ENCODE results near the gene CPPED1. TPM values are rescaled to one million over a fixed set of nuclear protein-coding genes. Genes with fewer than 3 reads are reported as not detected.

The CPPED1 gene
- total and polyA plus RNA-seq, 4 donors = 10.4 to 29.1 (median 23.0) TPM

DNA sequence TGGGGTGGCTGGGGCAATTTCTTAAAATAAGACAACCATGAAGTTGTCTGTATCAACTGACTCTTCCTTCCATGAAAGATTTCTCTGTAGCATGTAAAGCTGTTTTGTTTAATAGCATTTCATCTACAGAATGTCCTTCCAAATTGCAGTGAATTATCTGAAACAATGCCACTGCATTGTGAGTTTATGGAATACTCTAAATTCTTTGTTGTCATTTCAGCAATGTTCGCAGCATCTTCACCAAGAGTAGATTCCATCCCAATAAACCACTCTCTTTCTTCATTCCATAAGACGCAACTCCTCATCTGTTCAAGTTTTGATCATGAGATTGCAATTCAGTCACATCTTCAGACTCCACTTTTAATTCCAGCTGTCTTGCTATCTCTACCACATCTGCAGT, 54.6 kb downstream of the CPPED1 start:
- Histone ChIP-seq H3K9ac (ENCODE audit: low read depth in 1 of 2, low read length in 2 of 2) (no peak overlapping the region), H3K36me3 (ENCODE audit: control insufficient read depth in 4 of 4, insufficient read depth in 3 of 4, low read depth in 1 of 4, low read length in 3 of 4) (no peaks in the 10 kb centered on the region), H3K9me3 (ENCODE audit: control insufficient read depth in 4 of 4, low read length in 3 of 4) (no peaks in the 10 kb centered on the region), H3K27ac (ENCODE audit: low read depth in 1 of 2, low read length in 2 of 2) (no peak overlapping the region), H3K27me3 (ENCODE audit: control insufficient read depth in 4 of 4, insufficient read depth in 4 of 4, low read length in 3 of 4) (no peaks in the 10 kb centered on the region), H3K4me3 (ENCODE audit: low read depth in 1 of 3, low read length in 3 of 3) (no peak overlapping the region), H3K4me1 (ENCODE audit: control insufficient read depth in 4 of 4, insufficient read depth in 4 of 4, low read length in 3 of 4) (peaks cover 2 to 13% (median 11%) of the 10 kb centered on the region in 4 donors)
- 97% methylated on average over 2 of the region's 2 CpGs for WGBS
- TF ChIP-seq, protein P1, sequence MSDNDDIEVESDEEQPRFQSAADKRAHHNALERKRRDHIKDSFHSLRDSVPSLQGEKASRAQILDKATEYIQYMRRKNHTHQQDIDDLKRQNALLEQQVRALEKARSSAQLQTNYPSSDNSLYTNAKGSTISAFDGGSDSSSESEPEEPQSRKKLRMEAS (IDR thresholded peaks at IDR 0.05) = no peak
- TF ChIP-seq ZBTB33 (IDR thresholded peaks at IDR 0.05) = no peak
- no peak for TF ChIP-seq REST (IDR thresholded peaks at IDR 0.05)
- TF ChIP-seq, protein P2, sequence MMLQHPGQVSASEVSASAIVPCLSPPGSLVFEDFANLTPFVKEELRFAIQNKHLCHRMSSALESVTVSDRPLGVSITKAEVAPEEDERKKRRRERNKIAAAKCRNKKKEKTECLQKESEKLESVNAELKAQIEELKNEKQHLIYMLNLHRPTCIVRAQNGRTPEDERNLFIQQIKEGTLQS (IDR thresholded peaks at IDR 0.05) = no peak
- no peak for TF ChIP-seq RXRA (IDR thresholded peaks at IDR 0.05)
- TF ChIP-seq RAD21 (IDR thresholded peaks at IDR 0.05) = no peak
- no peak for TF ChIP-seq GABPA (IDR thresholded peaks at IDR 0.05 in 1 of 2, conservative IDR thresholded peaks at IDR 0.05 in 1 of 2)
- no peak for TF ChIP-seq FOXA2 (IDR thresholded peaks at IDR 0.05)
- TF ChIP-seq SP1 (IDR thresholded peaks at IDR 0.05) = no peak
- TF ChIP-seq YY1 (IDR thresholded peaks at IDR 0.05) = no peak
- DNase-seq (ENCODE audit: low spot score) = no peak

DNA sequence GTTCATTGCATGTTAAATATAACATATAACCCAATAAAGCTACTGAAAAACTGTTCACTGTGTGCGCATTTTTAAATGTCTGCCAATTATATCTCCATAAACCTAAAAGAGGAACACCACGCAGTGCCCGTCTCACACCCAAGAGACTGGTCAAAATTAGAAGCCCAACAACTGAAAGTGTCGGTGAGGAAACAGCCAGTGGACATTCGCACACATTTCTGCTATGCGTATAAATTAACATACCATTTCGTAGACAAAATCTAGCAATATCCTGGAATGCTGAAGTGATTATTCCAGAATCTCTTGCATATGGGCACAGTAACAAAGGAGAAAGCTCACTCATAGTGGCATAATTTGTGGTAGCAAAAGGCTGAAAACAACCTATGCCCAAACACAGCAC, 55.9 kb downstream of the CPPED1 start:
- TF ChIP-seq GABPA (IDR thresholded peaks at IDR 0.05 in 1 of 2, conservative IDR thresholded peaks at IDR 0.05 in 1 of 2) (no peak), RAD21 (IDR thresholded peaks at IDR 0.05) (no peak)
- peaks cover 0 to under 1% (median under 1%) of the 10 kb centered on the region in 4 donors for H3K4me1 ChIP-seq (ENCODE audit: control insufficient read depth in 4 of 4, insufficient read depth in 4 of 4, low read length in 3 of 4)
- no peak for DNase-seq (ENCODE audit: low spot score)
- WGBS = 97% methylated on average over 7 of the region's 7 CpGs
- H3K4me3 ChIP-seq (ENCODE audit: low read depth in 1 of 3, low read length in 3 of 3) = no peak overlapping the region
- peaks cover 0 to 2% (median 0%) of the 10 kb centered on the region in 4 donors for H3K36me3 ChIP-seq (ENCODE audit: control insufficient read depth in 4 of 4, insufficient read depth in 3 of 4, low read depth in 1 of 4, low read length in 3 of 4)
- H3K9ac ChIP-seq (ENCODE audit: low read depth in 1 of 2, low read length in 2 of 2) = no peak overlapping the region
- no peaks in the 10 kb centered on the region for H3K27me3 ChIP-seq (ENCODE audit: control insufficient read depth in 4 of 4, insufficient read depth in 4 of 4, low read length in 3 of 4)
- H3K9me3 ChIP-seq (ENCODE audit: control insufficient read depth in 4 of 4, low read length in 3 of 4) = no peaks in the 10 kb centered on the region
- no peak overlapping the region for H3K27ac ChIP-seq (ENCODE audit: low read depth in 1 of 2, low read length in 2 of 2)

DNA sequence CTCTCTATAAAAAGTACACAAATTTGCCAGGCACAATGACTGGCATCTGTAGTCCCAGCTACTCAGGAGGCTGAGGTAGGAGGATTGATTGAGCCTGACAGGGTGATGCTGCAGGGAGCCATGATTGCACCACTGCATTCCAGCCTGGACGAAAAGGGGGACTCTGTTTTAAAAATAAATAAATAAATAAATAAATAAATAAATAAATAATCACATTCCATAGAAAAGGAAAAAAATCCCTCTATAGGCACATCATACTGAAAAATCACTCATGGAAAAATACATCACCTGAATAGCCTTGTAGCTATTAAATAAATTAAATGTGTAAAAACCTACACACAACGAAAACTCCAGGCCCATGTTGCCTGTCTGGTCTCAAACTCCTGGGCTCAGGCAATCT, 56.4 kb downstream of the CPPED1 start:
- Histone ChIP-seq H3K4me3 (ENCODE audit: low read depth in 1 of 3, low read length in 3 of 3) (no peak overlapping the region), H3K9me3 (ENCODE audit: control insufficient read depth in 4 of 4, low read length in 3 of 4) (no peaks in the 10 kb centered on the region), H3K36me3 (ENCODE audit: control insufficient read depth in 4 of 4, insufficient read depth in 3 of 4, low read depth in 1 of 4, low read length in 3 of 4) (peaks cover 0 to 2% (median 0%) of the 10 kb centered on the region in 4 donors), H3K27ac (ENCODE audit: low read depth in 1 of 2, low read length in 2 of 2) (no peak overlapping the region), H3K9ac (ENCODE audit: low read depth in 1 of 2, low read length in 2 of 2) (no peak overlapping the region), H3K27me3 (ENCODE audit: control insufficient read depth in 4 of 4, insufficient read depth in 4 of 4, low read length in 3 of 4) (no peaks in the 10 kb centered on the region), H3K4me1 (ENCODE audit: control insufficient read depth in 4 of 4, insufficient read depth in 4 of 4, low read length in 3 of 4) (no peaks in the 10 kb centered on the region)
- DNase-seq (ENCODE audit: low spot score) = no peak
- 96% methylated on average over 2 of the region's 2 CpGs for WGBS
- no peak for TF ChIP-seq RXRA (IDR thresholded peaks at IDR 0.05)
- TF ChIP-seq YY1 (IDR thresholded peaks at IDR 0.05) = no peak
- no peak for TF ChIP-seq RAD21 (IDR thresholded peaks at IDR 0.05)
- TF ChIP-seq, protein P1 (IDR thresholded peaks at IDR 0.05) = no peak
- no peak for TF ChIP-seq REST (IDR thresholded peaks at IDR 0.05)
- TF ChIP-seq CTCF (IDR thresholded peaks at IDR 0.05; ENCODE audit: low read depth, low read length, missing input control) = no peak
- TF ChIP-seq SP1 (IDR thresholded peaks at IDR 0.05) = no peak
- TF ChIP-seq JUND (IDR thresholded peaks at IDR 0.05) = no peak
- no peak for TF ChIP-seq TAF1 (conservative IDR thresholded peaks at IDR 0.05)
- TF ChIP-seq, protein P2 (IDR thresholded peaks at IDR 0.05) = no peak
- TF ChIP-seq FOXA1 (IDR thresholded peaks at IDR 0.05) = no peak
- no peak for TF ChIP-seq GABPA (IDR thresholded peaks at IDR 0.05 in 1 of 2, conservative IDR thresholded peaks at IDR 0.05 in 1 of 2)
